Lung (tissue), 12 donors: ENCODE results near the gene CNDP1. TPM values are rescaled to one million over a fixed set of nuclear protein-coding genes. Genes with fewer than 3 reads are reported as not detected.

Experiments used
- ATAC-seq: fragments of 200-7000 bp; cut with Tn5 transposase; one replicate; pipeline ENCODE4 v1.9.1; 2020; ENCODE audit warnings: moderate number of reproducible peaks; ENCODE audit not compliant: insufficient read depth, low FRiP score
- DNase-seq, 3 donors: peaks; one replicate each; pipeline ENCODE4 v3.0.0-alpha.2; 2013 to 2017
- H3K27ac ChIP-seq, 2 donors: one replicate each; pipeline ENCODE4 v1.5.1; 2013; ENCODE audit warnings: mild to moderate bottlenecking in 2 of 2, moderate library complexity in 2 of 2, control low read depth in 1 of 2, inconsistent platforms in 1 of 2, low read depth in 1 of 2, low read length in 1 of 2
- H3K27me3 ChIP-seq, 3 donors: one replicate each; pipeline ENCODE4 v1.5.1; 2013; ENCODE audit warnings: low read length in 2 of 3; ENCODE audit not compliant: control insufficient read depth in 3 of 3, insufficient read depth in 3 of 3
- H3K36me3 ChIP-seq, 4 donors: one replicate each; pipeline ENCODE4 v1.5.1; 2013; ENCODE audit warnings: low read length in 4 of 4, mild to moderate bottlenecking in 1 of 4, moderate library complexity in 1 of 4; ENCODE audit not compliant: control insufficient read depth in 4 of 4, insufficient read depth in 4 of 4
- H3K4me1 ChIP-seq, 5 donors: one replicate each; pipeline ENCODE4 v1.5.1; 2013; ENCODE audit warnings: low read length in 5 of 5, mild to moderate bottlenecking in 2 of 5, moderate library complexity in 1 of 5; ENCODE audit not compliant: control insufficient read depth in 5 of 5, insufficient read depth in 5 of 5
- H3K4me3 ChIP-seq: one replicate; pipeline ENCODE4 v1.5.1; 2013; ENCODE audit warnings: mild to moderate bottlenecking, control low read depth, moderate library complexity
- H3K9ac ChIP-seq, 2 donors: one replicate each; pipeline ENCODE4 v1.5.1; 2013; ENCODE audit warnings: low read length in 2 of 2, control low read depth in 1 of 2; ENCODE audit not compliant: insufficient read depth in 1 of 2
- H3K9me3 ChIP-seq, 4 donors: one replicate each; pipeline ENCODE4 v1.5.1; 2013; ENCODE audit warnings: low read length in 3 of 4, mild to moderate bottlenecking in 1 of 4, moderate library complexity in 1 of 4; ENCODE audit not compliant: control insufficient read depth in 4 of 4, insufficient read depth in 3 of 4
- WGBS, 2 donors: extraction: QIAGEN DNeasy Blood & Tissue Kit; methylation state at CpG; one replicate each; pipeline ENCODE4 v1.1.7; 2013; 5-methylcytosine and 5-hydroxymethylcytosine counted together
- polyA plus RNA-seq, 2 donors: library from polyadenylated mRNA; stranded (reverse); fragments of 200-250 nt; gene quantifications; one replicate each; pipeline ENCODE4 v1.2.1, GENCODE V29; 2013
- total RNA-seq, 2 donors: library from RNA; depleted of rRNA in 1 of 2; stranded (reverse); fragments of >200 nt in 1 of 2; gene quantifications; one replicate each; pipeline ENCODE4 v1.2.1, GENCODE V29; 2014 to 2021
- TF ChIP-seq, protein P1 (sequence below): IDR thresholded peaks from 2 replicates; pipeline ENCODE4 v1.5.1; 2012; ENCODE audit warnings: mild to moderate bottlenecking; ENCODE audit errors: control extremely low read depth, extremely low read depth
- donor health status: control.
- donor health status: control.
- donor health status: Bipolar disorder and iron deficiency.
- donor health status: healthy.
- donor health status: DM: yes; HTN: yes; CAD: no.

Gene CNDP1
- total and polyA plus RNA-seq, 4 donors, result 0.08 to 0.10 TPM; not detected in 2

DNA sequence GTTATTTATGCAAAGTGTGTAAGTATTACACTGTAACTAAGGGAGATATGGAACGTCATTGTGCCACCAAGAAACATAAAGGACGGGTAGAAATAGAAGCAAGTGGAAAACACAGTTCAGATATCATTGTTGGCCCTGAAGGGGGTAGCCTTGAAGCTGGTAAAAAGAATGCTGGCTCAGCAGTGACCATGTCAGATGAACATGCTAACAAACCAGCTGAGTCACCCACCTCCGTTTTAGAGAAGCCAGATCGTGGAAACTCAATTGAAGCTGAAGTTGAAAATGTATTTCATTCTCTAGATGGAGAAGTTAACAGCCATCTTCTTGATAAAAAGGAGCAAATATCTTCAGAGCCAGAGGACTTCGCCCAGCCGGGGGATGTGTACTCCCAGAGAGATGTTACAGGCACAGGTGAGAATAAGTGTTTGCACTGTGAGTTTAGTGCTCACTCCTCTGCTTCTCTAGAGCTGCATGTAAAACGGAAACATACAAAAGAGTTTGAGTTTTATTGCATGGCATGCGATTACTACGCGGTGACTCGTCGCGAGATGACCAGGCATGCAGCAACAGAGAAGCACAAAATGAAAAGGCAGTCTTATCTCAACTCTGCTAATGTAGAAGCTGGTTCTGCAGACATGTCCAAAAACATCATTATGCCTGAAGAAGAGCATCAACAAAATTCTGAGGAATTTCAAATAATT, 99.5 kb downstream of the CNDP1 start:
- Histone ChIP-seq H3K27me3 (no peaks in the 10 kb centered on the region), H3K9me3 (no peaks in the 10 kb centered on the region), H3K9ac (no peak overlapping the region), H3K27ac (no peak overlapping the region), H3K4me1 (peaks cover 0 to 2% (median 0%) of the 10 kb centered on the region in 5 donors), H3K4me3 (no peak overlapping the region), H3K36me3 (peaks cover 8 to 33% (median 16%) of the 10 kb centered on the region in 4 donors)
- no peak for ATAC-seq
- TF ChIP-seq, protein P1, sequence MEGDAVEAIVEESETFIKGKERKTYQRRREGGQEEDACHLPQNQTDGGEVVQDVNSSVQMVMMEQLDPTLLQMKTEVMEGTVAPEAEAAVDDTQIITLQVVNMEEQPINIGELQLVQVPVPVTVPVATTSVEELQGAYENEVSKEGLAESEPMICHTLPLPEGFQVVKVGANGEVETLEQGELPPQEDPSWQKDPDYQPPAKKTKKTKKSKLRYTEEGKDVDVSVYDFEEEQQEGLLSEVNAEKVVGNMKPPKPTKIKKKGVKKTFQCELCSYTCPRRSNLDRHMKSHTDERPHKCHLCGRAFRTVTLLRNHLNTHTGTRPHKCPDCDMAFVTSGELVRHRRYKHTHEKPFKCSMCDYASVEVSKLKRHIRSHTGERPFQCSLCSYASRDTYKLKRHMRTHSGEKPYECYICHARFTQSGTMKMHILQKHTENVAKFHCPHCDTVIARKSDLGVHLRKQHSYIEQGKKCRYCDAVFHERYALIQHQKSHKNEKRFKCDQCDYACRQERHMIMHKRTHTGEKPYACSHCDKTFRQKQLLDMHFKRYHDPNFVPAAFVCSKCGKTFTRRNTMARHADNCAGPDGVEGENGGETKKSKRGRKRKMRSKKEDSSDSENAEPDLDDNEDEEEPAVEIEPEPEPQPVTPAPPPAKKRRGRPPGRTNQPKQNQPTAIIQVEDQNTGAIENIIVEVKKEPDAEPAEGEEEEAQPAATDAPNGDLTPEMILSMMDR, result no peak
- WGBS, 2 donors, result 89 to 91% methylated on average over 13 of the region's 13 CpGs
- no peak for DNase-seq

GRCh38 chr18:74635224-74635975, 101.1 kb downstream of the CNDP1 start:
- Histone ChIP-seq H3K9ac (no peak overlapping the region), H3K4me1 (peaks cover 0 to 2% (median 0%) of the 10 kb centered on the region in 5 donors), H3K4me3 (no peak overlapping the region), H3K27me3 (no peaks in the 10 kb centered on the region), H3K9me3 (no peaks in the 10 kb centered on the region), H3K27ac (no peak overlapping the region), H3K36me3 (peaks cover 8 to 33% (median 16%) of the 10 kb centered on the region in 4 donors)
- ATAC-seq (no peak), DNase-seq (peak in 1 of 3 donors; percentile 28)
- WGBS, 2 donors, result 86 to 92% methylated on average over 15 of the region's 15 CpGs
- TF ChIP-seq, protein P1, result no peak

Other genes with a start within 250 kb of the CNDP1 start
- 100 to 1,000 TPM; 516 to 527 TPM for gene CYB5A, start 242.5 kb upstream of the CNDP1 start, total RNA-seq
- gene CYB5A, start 242.5 kb upstream of the CNDP1 start, polyA plus RNA-seq, result 100 to 1,000 TPM; 408 to 853 TPM
- gene C18orf63, start 218.7 kb upstream of the CNDP1 start, total RNA-seq, result under 1 TPM; 0.14 to 0.55 TPM
- gene C18orf63, start 218.7 kb upstream of the CNDP1 start, polyA plus RNA-seq, result under 1 TPM; 0.37 to 0.38 TPM
- gene DIPK1C, start 77.2 kb upstream of the CNDP1 start, total RNA-seq, result not detected
- gene DIPK1C, start 77.2 kb upstream of the CNDP1 start, polyA plus RNA-seq, result under 1 TPM in 1 of 2 donors, not detected in 1; 0.02 TPM
- gene CNDP2, start 38.1 kb upstream of the CNDP1 start, total RNA-seq, result 100 to 1,000 TPM; 155 to 311 TPM
- 100 to 1,000 TPM; 152 to 227 TPM for gene CNDP2, start 38.1 kb upstream of the CNDP1 start, polyA plus RNA-seq
- 10 to 100 TPM; 14.1 to 34.9 TPM for gene ZNF407, start 63.4 kb downstream of the CNDP1 start, total RNA-seq
- 1 to 10 TPM; 2.8 to 4.9 TPM for gene ZNF407, start 63.4 kb downstream of the CNDP1 start, polyA plus RNA-seq